ENCODE data around the gene GADD45B. TPM values are rescaled to one million over a fixed set of nuclear protein-coding genes. Genes with fewer than 3 reads are reported as not detected.

The GADD45B gene
- total RNA-seq, 1 experiment from 2014 or later = 56.2 TPM

GRCh38 chr19:2478278-2478755, 2.4 kb downstream of the GADD45B start:
- ATAC-seq (no peak), DNase-seq (ENCODE audit: low read depth, low spot score) (no peak)
- intact Hi-C loops (cut with micrococcal nuclease; ENCODE audit: unreplicated experiment) (loop anchor here (10.0 kb wide), 1 partner anchor 66 kb away; no protein-coding TSS in a partner anchor), in situ Hi-C loops (cut with HindIII; ENCODE audit: low pct_unique_long_range_greater_than_20kb, low sequenced_read_pairs) (no loop called here)
- Histone ChIP-seq H3K27ac (ENCODE audit: low read length) (peak overlapping the region; percentile 87), H3K36me3 (ENCODE audit: control insufficient read depth, insufficient read depth, low read length) (peaks cover 3% of the 10 kb centered on the region), H3K4me3 (ENCODE audit: low read depth in 2 of 2, low read length in 2 of 2) (peak overlapping the region; percentile 82 to 94), H3K9me3 (ENCODE audit: control insufficient read depth, insufficient read depth, low read depth, low read length) (no peaks in the 10 kb centered on the region), H3K4me1 (ENCODE audit: control insufficient read depth, insufficient read depth, low read length) (peaks cover 7% of the 10 kb centered on the region), H3K27me3 (ENCODE audit: control insufficient read depth, insufficient read depth, low read length) (no peaks in the 10 kb centered on the region)
- TF ChIP-seq SIN3A (IDR thresholded peaks at IDR 0.05; ENCODE audit: borderline replicate concordance, insufficient read depth, low read depth, low read length) = no peak
- TF ChIP-seq TCF7L2 (IDR thresholded peaks at IDR 0.05; ENCODE audit: low read depth, low read length) = no peak
- TF ChIP-seq POLR2AphosphoS5 (IDR thresholded peaks at IDR 0.05; ENCODE audit: low read depth, low read length) = no peak
- TF ChIP-seq REST (IDR thresholded peaks at IDR 0.05; ENCODE audit: insufficient read depth in 1 of 2, low read depth in 2 of 2, low read length in 1 of 2) = no peak
- no peak for TF ChIP-seq CTCF (IDR thresholded peaks at IDR 0.05)
- BruUV-seq (replicated peaks) = no TSS peak
- POLR2A ChIA-PET = interaction anchor here (0.6 to 0.7 kb wide), 4 partner anchors 12 to 121 kb away, joined by 5 to 14 read pairs (median 10); no protein-coding TSS in a partner anchor
- CTCF ChIA-PET = interaction anchor here (0.6 to 1.6 kb wide), 3 partner anchors 101 to 138 kb away, joined by 3 to 6 read pairs (median 4); no protein-coding TSS in a partner anchor

GRCh38 chr19:2478756-2479555, 3.0 kb downstream of the GADD45B start:
- H3K4me3 ChIP-seq (ENCODE audit: low read depth in 2 of 2, low read length in 2 of 2) = peak overlapping the region; percentile 82 to 94

More at GRCh38 chr19:2478756-2479555, 3.0 kb downstream of the GADD45B start:
- intact Hi-C loops (cut with micrococcal nuclease; ENCODE audit: unreplicated experiment) (loop anchor here (10.0 kb wide), 1 partner anchor 66 kb away; no protein-coding TSS in a partner anchor), in situ Hi-C loops (cut with HindIII; ENCODE audit: low pct_unique_long_range_greater_than_20kb, low sequenced_read_pairs) (no loop called here)
- Histone ChIP-seq H3K9me3 (ENCODE audit: control insufficient read depth, insufficient read depth, low read depth, low read length) (no peaks in the 10 kb centered on the region), H3K27me3 (ENCODE audit: control insufficient read depth, insufficient read depth, low read length) (no peaks in the 10 kb centered on the region), H3K27ac (ENCODE audit: low read length) (peak overlapping the region; percentile 87), H3K36me3 (ENCODE audit: control insufficient read depth, insufficient read depth, low read length) (peaks cover 3% of the 10 kb centered on the region), H3K4me1 (ENCODE audit: control insufficient read depth, insufficient read depth, low read length) (peaks cover 7% of the 10 kb centered on the region)
- ChIA-PET POLR2A (interaction anchor here (0.6 kb wide), 2 partner anchors 62 to 121 kb away, joined by 5 to 12 read pairs; no protein-coding TSS in a partner anchor), CTCF (interaction anchor here (0.8 to 1.6 kb wide), 3 partner anchors 100 to 158 kb away, joined by 4 to 6 read pairs (median 5); no protein-coding TSS in a partner anchor)
- TF ChIP-seq TCF7L2 (IDR thresholded peaks at IDR 0.05; ENCODE audit: low read depth, low read length) (no peak), POLR2AphosphoS5 (IDR thresholded peaks at IDR 0.05; ENCODE audit: low read depth, low read length) (no peak), REST (IDR thresholded peaks at IDR 0.05; ENCODE audit: insufficient read depth in 1 of 2, low read depth in 2 of 2, low read length in 1 of 2) (no peak), CTCF (IDR thresholded peaks at IDR 0.05) (no peak), SIN3A (IDR thresholded peaks at IDR 0.05; ENCODE audit: borderline replicate concordance, insufficient read depth, low read depth, low read length) (no peak; the same call in 1 of the 2 replicates)
- ATAC-seq (peak; percentile 37), DNase-seq (ENCODE audit: low read depth, low spot score) (no peak)
- no TSS peak for BruUV-seq (replicated peaks)

Measured in Panc1 (cell line).